ENCODE results near the gene WNT7B.

Gene WNT7B
- long read RNA-seq, donor 1, partial matches to known transcripts: 0 of 2 reads
- long read RNA-seq, donor 1, other reads (novel, unspliced or antisense): 0 of 2 reads
- long read RNA-seq, donor 2, partial matches to known transcripts: 0 of 1 reads
- long read RNA-seq, donor 2, other reads (novel, unspliced or antisense): 0 of 1 reads
- long read RNA-seq, donor 3, partial matches to known transcripts: 0 of 1 reads
- long read RNA-seq, donor 3, other reads (novel, unspliced or antisense): 0 of 1 reads
- long read RNA-seq, donor 4, partial matches to known transcripts: 0 of 3 reads
- long read RNA-seq, donor 4, other reads (novel, unspliced or antisense): 0 of 3 reads
- long read RNA-seq, donor 5, partial matches to known transcripts: 0 of 1 reads
- long read RNA-seq, donor 5, other reads (novel, unspliced or antisense): 0 of 1 reads
- long read RNA-seq, donor 6, partial matches to known transcripts: 0 of 4 reads
- long read RNA-seq, donor 6, other reads (novel, unspliced or antisense): 0 of 4 reads
- long read RNA-seq, donor 7, partial matches to known transcripts: 0 of 3 reads
- long read RNA-seq, donor 7, other reads (novel, unspliced or antisense): 0 of 3 reads
- long read RNA-seq, donor 8, partial matches to known transcripts: 0 of 2 reads
- long read RNA-seq, donor 8, other reads (novel, unspliced or antisense): 0 of 2 reads

- DNase-seq: no peak
Observed at GRCh38 chr22:45977003-45977411, at the start of gene WNT7B. TSS of gene WNT7B (minus strand) at chr22:45977162. CDS start at chr22:45976754, 408 bp downstream.

DNA sequence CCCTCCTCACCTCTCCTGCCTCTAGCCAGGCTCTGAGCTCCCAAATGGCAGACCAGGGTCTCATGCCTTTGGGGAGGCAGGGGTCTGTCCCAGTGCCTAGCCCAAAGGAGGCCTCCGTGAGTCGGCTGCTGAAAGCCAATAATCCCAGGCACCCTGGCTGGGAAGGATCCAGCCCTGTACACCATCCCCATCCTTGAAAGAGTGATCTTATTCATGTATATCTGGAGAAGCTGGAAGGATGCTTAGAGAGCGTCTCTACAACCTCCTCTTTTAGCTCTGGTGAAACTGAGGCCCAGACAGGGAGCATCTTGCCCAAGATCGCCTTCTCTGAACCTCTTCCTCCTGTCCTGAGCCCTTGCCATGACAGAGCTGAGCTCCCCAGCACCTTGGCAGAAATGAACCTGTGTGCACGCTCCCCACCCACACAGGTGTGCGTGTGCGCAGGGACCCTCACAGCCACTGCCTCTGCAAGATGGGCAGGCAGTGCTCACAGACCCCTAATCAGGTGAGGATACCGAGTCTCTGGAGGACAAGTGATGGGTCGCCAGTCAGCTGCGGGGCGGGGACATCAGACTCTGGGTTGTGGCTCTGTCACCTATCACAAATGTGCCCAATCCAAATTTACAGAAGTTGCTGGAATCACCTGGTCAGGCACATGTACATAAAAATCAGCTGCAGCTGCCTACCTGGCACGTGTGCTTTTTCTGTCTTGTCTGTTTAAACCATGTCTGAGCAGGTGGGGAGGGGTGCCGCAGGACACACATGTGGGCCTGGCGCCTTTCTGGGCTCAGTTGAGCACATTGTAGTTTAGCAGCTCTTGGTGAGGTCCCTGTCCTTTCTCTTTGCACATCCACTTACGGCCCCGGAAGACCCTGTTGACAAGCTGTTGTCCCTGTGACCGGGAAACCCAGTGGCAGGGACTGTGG lies 49.3 kb upstream of the WNT7B start:
- no peak for DNase-seq

DNA sequence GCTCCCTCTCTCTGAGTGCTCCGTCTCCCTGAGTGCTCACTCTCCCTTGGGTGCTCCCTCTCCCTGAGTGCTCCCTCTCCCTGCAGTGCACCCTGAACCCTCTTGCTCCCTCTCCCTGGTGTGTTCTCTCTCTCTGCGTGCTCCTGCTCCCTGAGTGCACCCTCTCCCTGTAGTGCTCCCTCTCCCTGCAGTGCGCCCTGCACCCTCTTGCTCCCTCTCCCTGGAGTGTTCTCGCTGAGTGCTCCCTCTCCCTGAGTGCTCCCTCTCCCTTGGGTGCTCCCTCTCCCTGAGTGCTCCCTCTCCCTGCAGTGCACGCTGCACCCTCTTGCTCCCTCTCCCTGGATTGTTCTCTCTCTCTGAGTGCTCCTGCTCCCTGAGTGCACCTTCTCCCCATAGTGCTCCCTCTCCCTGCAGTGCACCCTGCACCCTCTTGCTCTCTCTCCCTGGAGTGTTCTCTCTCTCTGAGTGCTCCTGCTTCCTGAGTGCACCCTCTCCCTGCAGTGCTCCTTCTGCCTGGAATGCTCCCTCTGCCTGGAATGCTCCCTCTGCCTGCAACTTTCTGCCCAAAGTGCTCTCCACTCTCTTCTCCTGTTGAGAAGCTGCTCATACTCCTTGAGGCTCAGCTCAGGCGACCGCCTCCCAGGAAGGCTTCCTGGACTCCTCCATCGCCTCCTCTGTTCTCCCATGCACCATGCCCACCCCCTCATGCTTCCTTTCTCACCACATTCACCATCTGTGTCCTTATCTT lies 48.4 kb upstream of the WNT7B start:
- no peak for DNase-seq

- no peak for DNase-seq
Observed at GRCh38 chr22:46024136-46024840, 47.3 kb upstream of the WNT7B start.

DNA sequence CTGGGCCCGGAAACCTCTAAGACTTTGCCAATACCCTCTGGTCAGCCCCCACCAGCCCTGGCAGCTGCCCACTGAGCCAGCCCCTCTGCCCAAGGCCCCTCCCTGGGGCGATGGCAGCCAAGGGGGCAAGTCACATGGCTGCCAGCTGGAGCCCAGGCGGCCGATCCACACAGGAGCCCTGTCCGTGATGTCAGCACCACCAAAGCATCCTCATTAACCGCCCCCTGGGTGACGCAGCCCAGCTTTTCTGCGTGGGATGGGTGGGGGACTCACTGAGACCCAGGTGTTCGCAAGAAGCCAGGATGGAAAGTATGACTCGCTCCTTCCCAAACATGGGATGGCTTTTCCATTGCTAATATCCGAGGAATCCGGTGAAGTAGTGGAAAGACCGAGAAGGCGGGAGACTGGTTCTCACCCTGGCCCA lies 46.6 kb upstream of the WNT7B start:
- no peak for DNase-seq

- DNase-seq: no peak
Observed at GRCh38 chr22:46022881-46023512, 46.0 kb upstream of the WNT7B start.

- DNase-seq: no peak
Observed at GRCh38 chr22:46021577-46021976, 44.6 kb upstream of the WNT7B start.

DNA sequence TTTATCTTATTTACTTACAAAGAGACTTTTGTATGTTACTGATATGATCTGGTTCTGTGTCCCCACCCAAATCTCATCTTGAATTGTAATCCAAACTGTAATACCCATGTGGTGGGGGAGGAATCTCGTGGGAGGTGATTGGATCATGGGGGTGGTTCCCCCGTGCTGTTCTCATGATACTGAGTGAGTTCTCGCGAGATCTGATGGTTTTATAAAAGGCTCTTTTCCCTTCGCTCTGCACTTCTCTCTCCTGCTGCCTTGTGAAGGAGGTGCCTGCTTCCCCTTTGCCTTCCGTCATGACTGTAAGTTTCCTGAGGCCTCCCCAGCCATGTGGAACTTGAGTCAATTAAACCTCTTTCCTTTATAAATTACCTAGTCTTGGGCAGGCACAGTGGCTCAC lies 42.4 kb upstream of the WNT7B start:
- no peak for DNase-seq

- DNase-seq: no peak
Observed at GRCh38 chr22:46018859-46019258, 41.9 kb upstream of the WNT7B start.

- no peak for DNase-seq
Observed at GRCh38 chr22:46017166-46017565, 40.2 kb upstream of the WNT7B start.

DNA sequence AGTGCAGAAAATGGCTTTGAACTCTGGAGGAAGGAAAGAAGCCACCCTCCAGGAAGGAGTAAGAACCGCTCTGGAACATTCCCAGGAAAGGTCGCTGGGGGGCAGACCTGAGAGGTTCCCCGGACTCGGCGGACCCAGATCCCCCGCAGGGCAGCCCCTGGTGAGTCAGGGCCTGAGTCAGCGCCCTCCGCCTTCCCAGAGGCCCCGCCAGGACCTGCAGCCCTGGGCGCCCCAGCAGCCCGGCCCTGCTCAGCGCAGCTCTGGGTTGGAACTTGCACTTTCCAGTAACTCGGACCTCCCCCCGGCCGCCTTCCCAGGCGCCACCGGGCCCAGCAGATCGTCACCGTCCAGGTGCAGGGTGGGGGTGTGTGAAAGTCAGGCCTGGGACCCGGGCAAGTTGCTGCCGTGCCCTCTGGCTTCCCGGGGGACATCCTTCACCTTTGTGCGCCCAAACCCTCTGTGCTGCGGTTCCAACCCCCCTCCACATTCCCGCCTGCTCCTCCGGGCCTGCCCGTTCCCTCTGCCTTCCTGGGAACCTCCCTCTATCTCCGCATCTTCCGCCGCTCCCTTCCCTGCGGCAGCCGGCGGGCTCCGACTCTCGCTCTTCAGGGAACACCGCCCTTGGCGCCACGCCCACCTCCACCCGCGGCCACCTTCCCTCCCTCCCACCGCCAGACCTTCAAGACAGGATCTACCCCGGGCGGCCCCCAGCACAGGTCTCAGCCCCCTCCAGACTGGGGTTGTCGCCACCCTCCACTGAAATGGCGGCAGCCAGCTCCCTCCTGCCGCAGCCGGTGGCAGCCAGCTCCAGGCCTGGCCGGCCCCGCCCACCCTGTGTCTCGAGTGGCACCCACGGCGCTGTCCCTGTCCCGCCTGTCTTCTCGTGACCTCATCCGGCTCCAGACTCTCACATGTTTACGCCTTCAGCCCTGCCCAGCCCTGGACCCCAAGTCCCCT lies 36.8 kb upstream of the WNT7B start:
- DNase-seq: peak; percentile 96

DNA sequence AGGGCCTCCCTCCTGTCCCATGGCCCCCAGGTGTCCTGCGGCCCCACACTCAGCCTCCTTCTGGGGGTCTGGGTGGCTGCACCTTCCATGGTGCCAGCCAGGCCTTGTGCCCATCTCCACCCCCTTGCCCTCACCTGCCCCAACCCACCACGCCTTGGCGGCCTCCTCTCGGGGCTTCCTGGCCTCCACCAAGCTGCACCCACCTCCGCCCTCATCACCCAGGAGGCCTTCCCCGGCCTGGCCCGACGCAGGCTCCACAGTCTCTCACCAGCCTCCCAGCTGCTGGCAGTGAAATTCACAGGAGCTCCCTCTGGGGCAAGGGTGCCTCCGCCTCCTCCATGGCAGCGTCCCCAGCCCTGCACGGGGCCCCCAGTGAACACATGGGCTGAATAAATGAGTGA lies 35.9 kb upstream of the WNT7B start:
- no peak for DNase-seq

DNA sequence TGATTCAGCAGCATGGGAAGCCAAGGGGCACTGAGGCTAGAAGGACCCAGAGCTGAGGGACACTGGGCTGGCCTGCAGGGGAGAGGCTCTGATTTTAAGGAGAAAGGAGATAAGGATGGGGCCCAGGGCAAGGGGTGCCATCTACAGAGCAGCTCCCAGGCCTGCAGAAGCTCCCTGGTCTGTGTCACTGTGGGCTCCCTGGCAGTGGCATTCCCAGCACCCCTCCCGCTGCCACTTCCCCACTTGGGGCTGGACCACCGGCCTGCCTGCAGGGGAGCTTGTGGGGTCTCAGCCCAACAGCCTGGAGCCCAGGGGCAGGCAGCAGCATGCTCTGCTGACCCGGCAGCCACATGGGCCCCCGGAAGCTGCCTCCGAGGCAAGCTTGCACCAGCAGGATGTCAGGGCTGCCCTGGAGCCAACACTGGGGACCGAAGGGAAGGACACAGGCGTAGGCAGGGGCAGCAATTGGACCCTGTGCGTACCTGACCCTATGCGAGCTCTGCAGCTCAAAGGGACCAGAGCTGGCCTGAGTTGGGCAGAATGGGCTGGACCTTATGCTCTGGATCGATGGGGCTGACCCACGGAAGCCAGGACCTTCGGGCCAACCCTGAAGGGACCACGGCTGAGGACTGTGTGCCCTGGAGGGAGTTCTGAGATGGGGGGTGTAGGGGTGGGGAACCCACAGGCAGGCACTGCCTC lies 35.4 kb upstream of the WNT7B start:
- DNase-seq: no peak

- no peak for DNase-seq
Observed at GRCh38 chr22:46011627-46012181, 34.7 kb upstream of the WNT7B start.

DNA sequence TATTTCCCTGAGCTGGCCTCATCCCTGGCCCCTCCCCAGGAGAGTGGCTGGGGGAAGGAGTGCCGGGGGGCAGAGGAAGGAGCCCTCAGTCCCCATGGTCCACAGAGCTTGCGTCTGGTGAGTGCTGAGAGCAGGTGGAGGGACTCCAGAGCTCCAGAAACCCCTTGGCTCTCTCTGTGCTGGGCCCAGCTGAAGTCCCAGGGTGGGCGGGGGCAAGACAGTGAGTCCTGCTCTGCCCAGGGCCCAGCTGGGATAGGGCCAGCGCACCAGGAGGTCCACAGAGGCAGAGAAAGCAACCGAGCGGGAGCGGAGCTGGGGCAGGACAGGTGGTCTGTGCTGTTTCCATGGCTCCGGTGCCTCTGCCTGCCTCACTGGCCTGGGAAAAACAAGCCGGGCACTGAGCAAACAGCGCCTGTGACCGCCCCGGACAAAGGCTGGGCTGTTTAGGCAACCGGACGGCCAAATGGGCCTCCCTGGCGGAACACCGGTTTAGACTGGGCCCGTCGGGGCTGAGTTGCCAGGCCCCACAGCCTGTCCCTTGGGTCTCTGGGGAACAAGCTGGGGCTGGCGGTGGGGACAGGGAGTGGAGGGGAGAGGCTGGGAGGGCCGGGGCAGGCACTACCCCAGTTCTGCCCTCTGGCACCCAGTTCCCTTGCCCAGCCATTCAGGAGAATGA lies 34.1 kb upstream of the WNT7B start:
- no peak for DNase-seq

GRCh38 chr22:46010207-46010867 lies 33.4 kb upstream of the WNT7B start:
- DNase-seq: no peak

DNA sequence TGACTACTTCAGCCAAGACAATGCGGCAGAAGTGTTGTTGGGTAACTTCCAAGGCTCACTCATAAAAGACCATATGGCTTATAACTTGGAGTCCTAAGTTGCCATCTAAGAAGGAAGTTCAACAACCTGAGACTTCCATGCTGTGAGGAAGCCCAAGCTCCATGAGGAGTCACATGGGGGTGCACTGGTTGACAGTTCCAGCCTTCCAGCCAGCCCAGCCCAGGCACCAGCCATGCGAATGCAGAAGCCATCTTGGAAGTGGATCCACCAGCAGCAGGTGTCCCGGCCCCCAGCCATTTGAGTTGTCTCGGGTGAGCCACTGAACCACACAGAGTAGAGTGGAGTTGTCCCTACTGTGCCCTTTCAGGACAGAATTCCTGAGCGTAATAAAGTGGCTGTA lies 32.8 kb upstream of the WNT7B start:
- DNase-seq: no peak

All from right kidney (tissue), 9 donors.